ENCODE results near the gene FPGS. TPM values are rescaled to one million over a fixed set of nuclear protein-coding genes. Genes with fewer than 3 reads are reported as not detected.

Gene FPGS
- total and polyA plus RNA-seq, 2 donors (not counting 1 experiment from before 2014, with no cell fraction given) = 103 to 136 TPM

GRCh38 chr9:127825319-127826051 is 22.8 kb downstream of the FPGS start:
- no peak overlapping the region for H3K4me3 Mint-ChIP-seq
- Histone ChIP-seq H3K4me2 (replicated peaks; ENCODE audit: low read depth, low read length, poor library complexity, severe bottlenecking) (no peak overlapping the region), H3K79me2 (ENCODE audit: control insufficient read depth, insufficient read depth, low read length) (no peaks in the 10 kb centered on the region), H3K27me3 (replicated peaks in 1 of 4; ENCODE audit: control extremely low read depth in 1 of 4, control insufficient read depth in 3 of 4, insufficient read depth in 4 of 4, low read length in 3 of 4) (no peaks in the 10 kb centered on the region), H3K36me3 (replicated peaks in 1 of 2; ENCODE audit: control extremely low read depth in 1 of 2, control insufficient read depth in 1 of 2, extremely low read depth in 1 of 2, insufficient read depth in 2 of 2, low read length in 1 of 2) (peaks cover 0 to 6% of the 10 kb centered on the region in 2 experiments), H2AFZ (ENCODE audit: insufficient read depth, low read depth, low read length, poor library complexity, severe bottlenecking) (no peak overlapping the region), H3K9ac (ENCODE audit: low read length) (no peak overlapping the region), H3K4me3 (ENCODE audit: control extremely low read depth in 1 of 5, extremely low read depth in 1 of 5, insufficient read depth in 1 of 5, low read depth in 2 of 5, low read length in 4 of 5) (no peak overlapping the region), H4K20me1 (ENCODE audit: control insufficient read depth, insufficient read depth, low read length, poor library complexity, severe bottlenecking) (no peaks in the 10 kb centered on the region), H3K27ac (ENCODE audit: low read length in 2 of 2) (no peak overlapping the region), H3K4me1 (ENCODE audit: control insufficient read depth in 2 of 2, insufficient read depth in 2 of 2, low read length in 2 of 2) (no peaks in the 10 kb centered on the region), H3K9me3 (ENCODE audit: control extremely low read depth in 1 of 3, control insufficient read depth in 2 of 3, insufficient read depth in 1 of 3, low read length in 2 of 3) (no peaks in the 10 kb centered on the region)
- POLR2A ChIA-PET = no interaction called here
- DNase-seq (no peak), ATAC-seq (ENCODE audit: low read depth) (no peak)
- intact Hi-C loops (cut with micrococcal nuclease) = no loop called here
- TF ChIP-seq CTCF (IDR thresholded peaks at IDR 0.05) (no peak), EZH2 (IDR thresholded peaks at IDR 0.05; ENCODE audit: borderline replicate concordance, insufficient read depth, low read depth, low read length, poor library complexity, severe bottlenecking) (no peak)
- H3K9me3 Mint-ChIP-seq (ENCODE audit: insufficient read depth) = no peaks in the 10 kb centered on the region
- H3K27ac Mint-ChIP-seq = no peak overlapping the region
- CTCF ChIA-PET = interaction anchor here (1.1 to 2.9 kb wide), 4 partner anchors 41 to 90 kb away, joined by 3 to 14 read pairs (median 4); partner anchors contain the start of gene TOR2A
- WGBS (ENCODE audit: insufficient coverage) = 88% methylated on average over 28 of the region's 42 CpGs
- H3K27me3 Mint-ChIP-seq = no peaks in the 10 kb centered on the region
- no peaks in the 10 kb centered on the region for H3K4me1 Mint-ChIP-seq

GRCh38 chr9:127826253-127826913 is 23.7 kb downstream of the FPGS start:
- Histone ChIP-seq H3K4me3 (ENCODE audit: control extremely low read depth in 1 of 5, extremely low read depth in 1 of 5, insufficient read depth in 1 of 5, low read depth in 2 of 5, low read length in 4 of 5) (no peak overlapping the region), H3K9me3 (ENCODE audit: control extremely low read depth in 1 of 3, control insufficient read depth in 2 of 3, insufficient read depth in 1 of 3, low read length in 2 of 3) (no peaks in the 10 kb centered on the region), H4K20me1 (ENCODE audit: control insufficient read depth, insufficient read depth, low read length, poor library complexity, severe bottlenecking) (no peaks in the 10 kb centered on the region), H3K36me3 (replicated peaks in 1 of 2; ENCODE audit: control extremely low read depth in 1 of 2, control insufficient read depth in 1 of 2, extremely low read depth in 1 of 2, insufficient read depth in 2 of 2, low read length in 1 of 2) (peaks cover 0 to 6% of the 10 kb centered on the region in 2 experiments), H3K27me3 (replicated peaks in 1 of 4; ENCODE audit: control extremely low read depth in 1 of 4, control insufficient read depth in 3 of 4, insufficient read depth in 4 of 4, low read length in 3 of 4) (no peaks in the 10 kb centered on the region), H3K27ac (ENCODE audit: low read length in 2 of 2) (no peak overlapping the region), H3K79me2 (ENCODE audit: control insufficient read depth, insufficient read depth, low read length) (no peaks in the 10 kb centered on the region), H2AFZ (ENCODE audit: insufficient read depth, low read depth, low read length, poor library complexity, severe bottlenecking) (no peak overlapping the region), H3K9ac (ENCODE audit: low read length) (no peak overlapping the region), H3K4me2 (replicated peaks; ENCODE audit: low read depth, low read length, poor library complexity, severe bottlenecking) (no peak overlapping the region), H3K4me1 (ENCODE audit: control insufficient read depth in 2 of 2, insufficient read depth in 2 of 2, low read length in 2 of 2) (no peaks in the 10 kb centered on the region)
- Mint-ChIP-seq H3K4me1 (no peaks in the 10 kb centered on the region), H3K4me3 (no peak overlapping the region), H3K27ac (no peak overlapping the region), H3K9me3 (ENCODE audit: insufficient read depth) (no peaks in the 10 kb centered on the region), H3K27me3 (no peaks in the 10 kb centered on the region)
- CTCF ChIA-PET = interaction anchor here (1.1 kb wide), 1 partner anchor 43 kb away, joined by 4 read pairs; no protein-coding TSS in a partner anchor
- no peak for ATAC-seq (ENCODE audit: low read depth)
- no peak for DNase-seq
- POLR2A ChIA-PET = no interaction called here
- intact Hi-C loops (cut with micrococcal nuclease) = no loop called here
- TF ChIP-seq EZH2 (IDR thresholded peaks at IDR 0.05; ENCODE audit: borderline replicate concordance, insufficient read depth, low read depth, low read length, poor library complexity, severe bottlenecking) (no peak), CTCF (IDR thresholded peaks at IDR 0.05) (no peak)
- 98% methylated on average over 6 of the region's 7 CpGs for WGBS (ENCODE audit: insufficient coverage)

Measured in B cell (primary cell).